Mesothelial cell of epicardium (in vitro differentiated cells): ENCODE data around the gene SERPINB8. TPM values are rescaled to one million over a fixed set of nuclear protein-coding genes. Genes with fewer than 3 reads are reported as not detected.

Experiments
- DNase-seq, 2 experiments: peaks; one replicate each; pipeline ENCODE4 v3.0.0; 2021; ENCODE audit warnings: low spot score in 2 of 2; ENCODE audit not compliant: unreplicated experiment in 2 of 2
- H3K27ac Mint-ChIP-seq: 2 replicates; pipeline ENCODE4 v1.8.0; 2021; ENCODE audit warnings: mixed read lengths
- H3K27me3 Mint-ChIP-seq: 2 replicates; pipeline ENCODE4 v1.8.0; 2021; ENCODE audit warnings: low read depth, mixed read lengths
- H3K36me3 Mint-ChIP-seq: 2 replicates; pipeline ENCODE4 v1.8.0; 2021; ENCODE audit warnings: mixed read lengths
- H3K4me1 Mint-ChIP-seq: 2 replicates; pipeline ENCODE4 v1.8.0; 2021; ENCODE audit warnings: mixed read lengths
- H3K4me3 Mint-ChIP-seq: 2 replicates; pipeline ENCODE4 v1.8.0; 2021; ENCODE audit warnings: mild to moderate bottlenecking, moderate library complexity, mixed read lengths
- H3K9me3 Mint-ChIP-seq: 2 replicates; pipeline ENCODE4 v1.8.0; 2021; ENCODE audit warnings: mixed read lengths
- CTCF ChIP-seq: fragments of 200-600 bp; sonication (generic); IDR thresholded peaks from one replicate; pipeline ENCODE4 v1.5.0; 2021; ENCODE audit warnings: antibody characterized with exemption; ENCODE audit not compliant: unreplicated experiment
- total RNA-seq: library from RNA; stranded (reverse); gene quantifications from 3 replicates; pipeline ENCODE4 v1.2.1, GENCODE V29; 2021

The SERPINB8 gene
- total RNA-seq, 1 donor from 2014 or later, result 5.3 TPM

GRCh38 chr18:63999871-64000270, 30.0 kb downstream of the SERPINB8 start:
- Mint-ChIP-seq H3K4me1 (no peaks in the 10 kb centered on the region), H3K4me3 (no peak overlapping the region), H3K27me3 (no peaks in the 10 kb centered on the region), H3K27ac (no peak overlapping the region), H3K36me3 (peaks cover 4% of the 10 kb centered on the region), H3K9me3 (peaks cover 29% of the 10 kb centered on the region)
- DNase-seq, result no peak
- no peak for TF ChIP-seq CTCF

- H3K4me1 Mint-ChIP-seq, result no peaks in the 10 kb centered on the region
- H3K4me3 Mint-ChIP-seq, result no peak overlapping the region
- H3K27ac Mint-ChIP-seq, result no peak overlapping the region
- no peak for TF ChIP-seq CTCF
- H3K27me3 Mint-ChIP-seq, result no peaks in the 10 kb centered on the region
- DNase-seq, result no peak
- H3K36me3 Mint-ChIP-seq, result no peaks in the 10 kb centered on the region
- peaks cover 10% of the 10 kb centered on the region for H3K9me3 Mint-ChIP-seq
Measured at GRCh38 chr18:64002581-64002980, 32.7 kb downstream of the SERPINB8 start.

DNA sequence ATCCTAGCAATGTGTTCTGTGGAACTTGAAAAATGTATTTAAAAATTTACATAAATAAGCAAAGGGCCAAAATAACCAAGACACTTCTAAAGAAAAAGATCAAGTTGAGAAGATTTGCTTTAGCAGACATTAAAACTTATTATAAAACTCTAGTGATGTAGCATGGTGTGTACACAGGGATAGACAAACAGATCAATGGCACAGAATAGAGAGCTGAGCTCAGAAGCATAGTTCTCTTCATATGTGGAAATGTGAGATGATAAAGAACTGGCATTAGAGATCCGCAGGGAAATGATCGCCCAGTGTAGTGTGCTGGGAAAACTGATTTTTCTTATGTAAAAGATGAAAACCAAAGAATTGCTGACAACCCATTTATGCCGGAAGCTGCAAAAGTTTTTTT, 39.4 kb downstream of the SERPINB8 start:
- Mint-ChIP-seq H3K27me3 (peaks cover 6% of the 10 kb centered on the region), H3K4me1 (no peaks in the 10 kb centered on the region), H3K9me3 (no peaks in the 10 kb centered on the region), H3K36me3 (no peaks in the 10 kb centered on the region), H3K27ac (no peak overlapping the region), H3K4me3 (no peak overlapping the region)
- no peak for DNase-seq
- TF ChIP-seq CTCF, result no peak

DNA sequence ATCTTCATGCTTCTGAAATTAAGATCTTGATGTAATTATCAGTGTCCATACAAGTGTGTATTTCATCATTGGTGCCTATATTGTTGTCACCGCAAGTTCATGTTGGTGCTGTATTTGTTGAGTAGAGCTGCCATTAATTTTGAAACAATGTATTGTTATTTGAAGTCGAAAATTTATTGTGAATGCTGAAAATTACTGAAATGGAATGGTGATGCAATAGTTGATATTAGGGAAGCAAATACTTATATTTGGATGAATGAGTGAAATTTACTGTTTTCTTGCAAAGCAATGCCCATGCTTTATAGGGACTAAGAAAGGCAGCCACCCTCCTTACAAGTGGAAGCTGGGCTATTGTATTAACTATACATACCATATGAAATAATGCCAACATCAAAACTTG, 41.6 kb downstream of the SERPINB8 start:
- no peak for DNase-seq
- TF ChIP-seq CTCF, result no peak
- H3K27ac Mint-ChIP-seq, result no peak overlapping the region
- no peaks in the 10 kb centered on the region for H3K36me3 Mint-ChIP-seq
- H3K4me3 Mint-ChIP-seq, result no peak overlapping the region
- no peaks in the 10 kb centered on the region for H3K9me3 Mint-ChIP-seq
- H3K4me1 Mint-ChIP-seq, result no peaks in the 10 kb centered on the region
- H3K27me3 Mint-ChIP-seq, result peaks cover 6% of the 10 kb centered on the region

GRCh38 chr18:64017870-64018269, 48.0 kb downstream of the SERPINB8 start:
- no peaks in the 10 kb centered on the region for H3K4me1 Mint-ChIP-seq
- peaks cover 6% of the 10 kb centered on the region for H3K27me3 Mint-ChIP-seq
- no peak overlapping the region for H3K27ac Mint-ChIP-seq
- H3K9me3 Mint-ChIP-seq, result no peaks in the 10 kb centered on the region
- no peak overlapping the region for H3K4me3 Mint-ChIP-seq
- peak; percentile 55 for TF ChIP-seq CTCF
- H3K36me3 Mint-ChIP-seq, result no peaks in the 10 kb centered on the region
- DNase-seq, result no peak

DNA sequence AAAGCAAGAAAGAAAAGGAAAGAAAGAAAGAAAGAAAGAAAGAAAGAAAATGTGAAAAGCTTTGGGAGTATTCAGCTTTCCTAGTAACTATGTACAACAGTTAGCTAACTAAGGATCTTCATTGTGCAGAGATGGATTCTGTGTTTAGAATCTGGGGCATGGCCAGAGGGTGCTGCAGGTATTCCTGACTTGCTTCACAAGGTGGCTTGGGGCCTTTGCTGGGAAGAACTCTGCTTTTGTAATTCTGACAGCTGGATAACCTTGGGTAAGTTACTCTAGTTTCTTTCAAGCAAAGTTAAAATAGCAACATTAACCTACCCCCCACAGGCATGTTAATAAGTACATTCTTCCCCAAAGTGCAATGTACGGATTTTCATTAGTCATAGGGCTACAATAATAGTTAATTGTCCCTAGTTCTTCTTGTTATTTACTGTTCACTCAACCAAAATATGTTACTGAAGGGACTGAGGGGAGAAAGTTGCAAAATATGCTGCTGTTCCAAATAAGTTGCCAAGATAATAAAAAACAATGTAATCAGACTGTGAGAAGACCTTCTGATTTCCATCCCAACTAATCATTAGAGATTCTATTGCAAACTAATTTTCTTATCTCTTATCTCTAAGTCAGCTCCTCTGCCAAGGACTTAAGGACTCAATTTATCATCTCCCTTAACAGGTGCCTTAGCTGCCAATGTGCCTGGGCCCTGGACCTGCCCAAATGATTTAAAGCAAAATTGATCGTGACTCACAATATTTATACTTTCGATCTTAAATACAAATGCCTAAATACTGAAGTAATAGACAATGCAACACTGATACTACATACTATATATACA, 50.3 kb downstream of the SERPINB8 start:
- H3K27me3 Mint-ChIP-seq, result no peaks in the 10 kb centered on the region
- no peaks in the 10 kb centered on the region for H3K36me3 Mint-ChIP-seq
- no peaks in the 10 kb centered on the region for H3K4me1 Mint-ChIP-seq
- DNase-seq, result no peak
- no peak overlapping the region for H3K27ac Mint-ChIP-seq
- no peaks in the 10 kb centered on the region for H3K9me3 Mint-ChIP-seq
- TF ChIP-seq CTCF, result no peak
- no peak overlapping the region for H3K4me3 Mint-ChIP-seq
